Fibroblast of lung (primary cell): ENCODE measurements around the gene FPR2.

Source experiments
- CTCF ChIP-seq, 2 donors: IDR thresholded peaks in 1 of 2; conservative IDR thresholded peaks in 1 of 2; 1 replicate in 1 of 2; 2 replicates in 1 of 2; pipeline ENCODE4 v1.5.1; 2011 to 2012; ENCODE audit warnings: low read length in 2 of 2, control low read depth in 1 of 2, inconsistent platforms in 1 of 2, low read depth in 1 of 2, mild to moderate bottlenecking in 1 of 2
- EZH2 ChIP-seq: IDR thresholded peaks from 2 replicates; pipeline ENCODE4 v1.5.1; 2012; ENCODE audit warnings: low read length, control low read depth, mild to moderate bottlenecking; ENCODE audit errors: missing control alignments

GRCh38 chr19:51800473-51801244 lies 39.7 kb downstream of the FPR2 start:
- TF ChIP-seq CTCF (conservative IDR thresholded peaks at IDR 0.05 in 1 of 2, IDR thresholded peaks at IDR 0.05 in 1 of 2; ENCODE audit: low read depth in 1 of 2, low read length in 2 of 2) (no peak), EZH2 (no peak)
